Measurements from ENCODE around the gene TANC2.

Gene TANC2

GRCh38 chr17:63001689-63002394, 35.8 kb downstream of the TANC2 start:
- DNase-seq (ENCODE audit: low read depth, low spot score), result no peak

GRCh38 chr17:63002625-63003024, 36.6 kb downstream of the TANC2 start:
- no peak for DNase-seq (ENCODE audit: low read depth, low spot score)

- DNase-seq (ENCODE audit: low read depth, low spot score), result no peak
These were observed 49.8 kb downstream of the TANC2 start for GRCh38 chr17:63015824-63016223.
